Adrenal gland (tissue), 12 donors: ENCODE data around the gene EDEM2. TPM values are rescaled to one million over a fixed set of nuclear protein-coding genes. Genes with fewer than 3 reads are reported as not detected.
"Not testable (repeated sequence)": the region's sequence is repeated elsewhere in the genome, so short reads cannot be mapped to it uniquely, and the experiment has no call there.

Experiments
- DNase-seq, 7 donors: peaks; one replicate each; pipeline ENCODE4 v3.0.0-alpha.2; 2019 to 2020
- H3K27ac ChIP-seq, 5 donors: fragments of 200-600 bp; sonication (generic) in 4 of 5; 1 replicate in 3 of 5; 2 replicates in 2 of 5; pipeline versions ENCODE4 v1.5.1 to v1.8.0; 2016 to 2020; ENCODE audit warnings: mild to moderate bottlenecking in 1 of 5
- H3K27me3 ChIP-seq: fragments of 200-600 bp; 2 replicates; pipeline ENCODE4 v1.8.0; 2021
- H3K36me3 ChIP-seq, 2 donors: fragments of 200-600 bp; replicated peaks in 1 of 2; 1 replicate in 1 of 2; 2 replicates in 1 of 2; pipeline versions ENCODE4 v1.5.1 to v1.8.0; 2018 to 2022
- H3K4me1 ChIP-seq, 2 donors: fragments of 200-600 bp; replicated peaks in 1 of 2; 1 replicate in 1 of 2; 2 replicates in 1 of 2; pipeline versions ENCODE4 v1.5.1 to v1.8.0; 2018 to 2021
- H3K4me3 ChIP-seq, 4 donors: fragments of 200-600 bp; sonication (generic) in 3 of 4; one replicate each; pipeline ENCODE4 v1.5.1; 2016 to 2018
- H3K9me3 ChIP-seq, 3 donors: fragments of 200-600 bp; sonication (generic) in 1 of 3; replicated peaks in 1 of 3; 1 replicate in 2 of 3; 2 replicates in 1 of 3; pipeline versions ENCODE4 v1.5.1 to v1.8.0; 2016 to 2021
- CTCF ChIP-seq, 6 experiments: fragments of 450-650 bp in 4 of 6; fragments of 200-600 bp in 2 of 6; sonication (generic) in 1 of 6; IDR thresholded peaks; 1 replicate in 5 of 6; 2 replicates in 1 of 6; pipeline versions ENCODE4 v1.5.1 to v1.8.0; 2016 to 2021; ENCODE audit warnings: antibody characterized with exemption in 6 of 6, mild to moderate bottlenecking in 2 of 6, moderate library complexity in 1 of 6
- POLR2A ChIP-seq, 2 donors: fragments of 450-650 bp; IDR thresholded peaks; one replicate each; pipeline ENCODE4 v1.6.1; 2017; ENCODE audit warnings: antibody characterized with exemption in 2 of 2, mild to moderate bottlenecking in 2 of 2, moderate library complexity in 1 of 2
- WGBS, 4 donors: extraction: QIAGEN DNeasy Blood & Tissue Kit in 2 of 4; methylation state at CpG; one replicate each; pipeline versions ENCODE4 v1.1.5 to v1.1.7; 2013 to 2017; 5-methylcytosine and 5-hydroxymethylcytosine counted together
- intact Hi-C, 2 donors: fragments of 100-400 bp; cut with DNase I; formaldehyde crosslinking; loops; one replicate each; pipeline versions ENCODE4 v1.14.1 to v1.15.0; 2022 to 2023
- polyA plus RNA-seq, 3 donors: library from polyadenylated mRNA; stranded (reverse); fragments of 200-250 nt in 2 of 3; fragments of 350-450 nt in 1 of 3; fragmentation: Illumina TruSeq in 1 of 3; extraction: RNeasy Lipid Tissue Mini Kit (QIAGEN cat#74804) in 1 of 3; gene quantifications; one replicate each; pipeline ENCODE4 v1.2.3, GENCODE V29; 2013 to 2014
- total RNA-seq, 9 donors: library from RNA; depleted of rRNA in 4 of 9; stranded (reverse); fragments of >200 nt in 4 of 9; fragments of 120-200 nt in 1 of 9; fragmentation: NEBNext Ultra II Directional in 1 of 9; extraction: Animal tissue kit (Norgen Biotek cat#: 25700) in 1 of 9; gene quantifications; one replicate each; pipeline versions ENCODE4 v1.1.0 to v1.2.4, GENCODE V29; 2013 to 2023
- donor health status: healthy with polysubstance abuse.
- donor health status: Bipolar disorder and iron deficiency.
- donor health status: DM: yes; HTN: yes; CAD: no.
- donor health status: DM: no; HTN: no; CAD: no.
- donor health status: DM: no; HTN: no; CAD: no.
- donor health status: DM: yes; HTN: yes; CAD: no.

EDEM2 gene
- total and polyA plus RNA-seq, 12 donors: 16.2 to 62.5 (median 37.5) TPM

- WGBS, 4 donors: 62 to 72% (median 67%) methylated on average over 5 of the region's 5 CpGs
- no peaks in the 10 kb centered on the region for H3K9me3 ChIP-seq
- TF ChIP-seq CTCF (IDR thresholded peaks at IDR 0.05): no peak
- no peak for TF ChIP-seq POLR2A (IDR thresholded peaks at IDR 0.05)
- no peak overlapping the region for H3K4me3 ChIP-seq
- H3K36me3 ChIP-seq: peaks cover 0 to 5% of the 10 kb centered on the region in 2 donors
- intact Hi-C loops: loop anchor here in 1 of 2 donors (10.0 kb wide), 1 partner anchor 63 kb away; no protein-coding TSS in a partner anchor
- H3K27ac ChIP-seq: peak overlapping the region in 1 of 5 donors; percentile 6
- no peaks in the 10 kb centered on the region for H3K27me3 ChIP-seq
- peaks cover 24 to 36% of the 10 kb centered on the region in 2 donors for H3K4me1 ChIP-seq
- DNase-seq: no peak
Observed at GRCh38 chr20:35087791-35088190, 59.3 kb downstream of the EDEM2 start.

- DNase-seq: no peak
- Histone ChIP-seq H3K27me3 (no peaks in the 10 kb centered on the region), H3K4me3 (no peak overlapping the region), H3K9me3 (no peaks in the 10 kb centered on the region), H3K4me1 (peaks cover 24 to 40% of the 10 kb centered on the region in 2 donors), H3K36me3 (peaks cover 0 to 5% of the 10 kb centered on the region in 2 donors), H3K27ac (no peak overlapping the region)
- intact Hi-C loops: loop anchor here in 1 of 2 donors (10.0 kb wide), 1 partner anchor 63 kb away; no protein-coding TSS in a partner anchor
- TF ChIP-seq POLR2A (IDR thresholded peaks at IDR 0.05): no peak
- TF ChIP-seq CTCF (IDR thresholded peaks at IDR 0.05): no peak
- WGBS, 4 donors: 68 to 81% (median 78%) methylated on average over 5 of the region's 5 CpGs
Observed at GRCh38 chr20:35087355-35087754, 59.8 kb downstream of the EDEM2 start.

- no peak for DNase-seq
- H3K4me1 ChIP-seq: peaks cover 20 to 46% of the 10 kb centered on the region in 2 donors
- no peaks in the 10 kb centered on the region for H3K27me3 ChIP-seq
- H3K4me3 ChIP-seq: no peak overlapping the region
- intact Hi-C loops: loop anchor here in 1 of 2 donors (10.0 kb wide), 1 partner anchor 61 kb away; no protein-coding TSS in a partner anchor
- peaks cover 0 to 5% of the 10 kb centered on the region in 2 donors for H3K36me3 ChIP-seq
- no peaks in the 10 kb centered on the region for H3K9me3 ChIP-seq
- no peak for TF ChIP-seq POLR2A (IDR thresholded peaks at IDR 0.05)
- no peak for TF ChIP-seq CTCF (IDR thresholded peaks at IDR 0.05)
- 94 to 96% (median 95%) methylated on average over 11 of the region's 11 CpGs for WGBS, 4 donors
- no peak overlapping the region for H3K27ac ChIP-seq
Observed at GRCh38 chr20:35085477-35086225, 61.5 kb downstream of the EDEM2 start.

GRCh38 chr20:35084998-35085397, 62.1 kb downstream of the EDEM2 start:
- Histone ChIP-seq H3K9me3 (no peaks in the 10 kb centered on the region), H3K27ac (no peak overlapping the region), H3K27me3 (no peaks in the 10 kb centered on the region), H3K4me1 (peaks cover 18 to 46% of the 10 kb centered on the region in 2 donors), H3K4me3 (no peak overlapping the region), H3K36me3 (peaks cover 0 to 5% of the 10 kb centered on the region in 2 donors)
- intact Hi-C loops: loop anchor here in 1 of 2 donors (10.0 kb wide), 1 partner anchor 60 kb away; no protein-coding TSS in a partner anchor
- no peak for DNase-seq
- 89 to 92% (median 91%) methylated on average over 3 of the region's 3 CpGs for WGBS, 4 donors
- no peak for TF ChIP-seq POLR2A (IDR thresholded peaks at IDR 0.05)
- no peak for TF ChIP-seq CTCF (IDR thresholded peaks at IDR 0.05)

- H3K27ac ChIP-seq: peak overlapping the region in 2 of 5 donors; percentile 24 to 26
- H3K9me3 ChIP-seq, H3K27me3 ChIP-seq, H3K4me3 ChIP-seq: not testable (repeated sequence)
- 34 to 42% (median 36%) methylated on average over 5 of the region's 5 CpGs for WGBS, 4 donors
- peaks cover 7 to 36% of the 10 kb centered on the region in 2 donors for H3K4me1 ChIP-seq
- peaks cover 0 to 19% of the 10 kb centered on the region in 2 donors for H3K36me3 ChIP-seq
- intact Hi-C loops: loop anchor here in 1 of 2 donors (10.0 kb wide), 1 partner anchor 55 kb away; no protein-coding TSS in a partner anchor
- peak in 3 of 7 donors; percentile 32 to 49 (median 36) for DNase-seq
Observed at GRCh38 chr20:35080348-35080642, 66.8 kb downstream of the EDEM2 start.
